Urinary bladder (tissue), 4 donors: Measurements from ENCODE around the gene ANKLE2. TPM values are rescaled to one million over a fixed set of nuclear protein-coding genes. Genes with fewer than 3 reads are reported as not detected.
"Not testable (repeated sequence)": the region's sequence is repeated elsewhere in the genome, so short reads cannot be mapped to it uniquely, and the experiment has no call there.

Experiments
- DNase-seq: peaks from one replicate; pipeline ENCODE4 v3.0.0-alpha.2; 2015; ENCODE audit errors: extremely low spot score
- H3K27ac ChIP-seq: one replicate; pipeline ENCODE4 v1.5.1; 2013; ENCODE audit warnings: low read depth, mild to moderate bottlenecking, moderate library complexity
- H3K36me3 ChIP-seq: one replicate; pipeline ENCODE4 v1.6.1; 2013; ENCODE audit warnings: mild to moderate bottlenecking, moderate library complexity; ENCODE audit not compliant: insufficient read depth
- H3K4me1 ChIP-seq: one replicate; pipeline ENCODE4 v1.6.1; 2013; ENCODE audit warnings: mild to moderate bottlenecking, moderate library complexity; ENCODE audit not compliant: insufficient read depth
- H3K4me3 ChIP-seq: one replicate; pipeline ENCODE4 v1.5.1; 2013; ENCODE audit warnings: low read depth, low read length
- WGBS: extraction: QIAGEN DNeasy Blood & Tissue Kit; methylation state at CpG from one replicate; pipeline ENCODE4 v1.1.7; 2013; 5-methylcytosine and 5-hydroxymethylcytosine counted together
- polyA plus RNA-seq: library from polyadenylated mRNA; stranded (reverse); fragments of 200-250 nt; gene quantifications from one replicate; pipeline ENCODE4 v1.2.3, GENCODE V29; 2013
- total RNA-seq: library from RNA; depleted of rRNA; stranded (reverse); fragments of >200 nt; gene quantifications from one replicate; pipeline ENCODE4 v1.2.3, GENCODE V29; 2014
- donor health status: healthy with polysubstance abuse.
- donor health status: healthy.

ANKLE2 gene
- total RNA-seq (40.8 TPM), polyA plus RNA-seq (25.6 TPM)

- under 1% methylated on average over 97 of the region's 97 CpGs for WGBS
- DNase-seq, result no peak
Observed at GRCh38 chr12:132761032-132761920, at the start of gene ANKLE2. TSS of gene ANKLE2 (minus strand) at chr12:132761832. CDS start at chr12:132761798, 34 bp downstream.

GRCh38 chr12:132809391-132809790 lies 47.8 kb upstream of the ANKLE2 start:
- H3K4me1 ChIP-seq, DNase-seq, H3K27ac ChIP-seq, H3K4me3 ChIP-seq, H3K36me3 ChIP-seq: not testable (repeated sequence)
- 74% methylated on average over 13 of the region's 13 CpGs for WGBS

More at GRCh38 chr12:132761032-132761920, at the start of gene ANKLE2:
- peak within 1 kb of the TSS; percentile 99 for H3K4me3 ChIP-seq
- no peaks in the 10 kb centered on the region for H3K36me3 ChIP-seq
- peak within 1 kb of the TSS; percentile 95 for H3K27ac ChIP-seq
- peaks cover 3% of the 10 kb centered on the region for H3K4me1 ChIP-seq

GRCh38 chr12:132807295-132808092 lies 45.9 kb upstream of the ANKLE2 start:
- H3K4me3 ChIP-seq, result no peak overlapping the region
- no peak for DNase-seq
- 82% methylated on average over 25 of the region's 25 CpGs for WGBS
- no peak overlapping the region for H3K27ac ChIP-seq
- peaks cover 6% of the 10 kb centered on the region for H3K36me3 ChIP-seq
- H3K4me1 ChIP-seq, result no peaks in the 10 kb centered on the region

- Histone ChIP-seq H3K27ac (no peak overlapping the region), H3K4me3 (no peak overlapping the region), H3K4me1 (no peaks in the 10 kb centered on the region), H3K36me3 (peaks cover 6% of the 10 kb centered on the region)
- WGBS, result 93% methylated on average over 18 of the region's 18 CpGs
- DNase-seq, result no peak
Observed at GRCh38 chr12:132806857-132807256, 45.2 kb upstream of the ANKLE2 start.

GRCh38 chr12:132804426-132804861 lies 42.8 kb upstream of the ANKLE2 start:
- Histone ChIP-seq H3K4me3 (no peak overlapping the region), H3K4me1 (no peaks in the 10 kb centered on the region), H3K27ac (no peak overlapping the region), H3K36me3 (peaks cover 7% of the 10 kb centered on the region)
- WGBS, result 74% methylated on average over 16 of the region's 16 CpGs
- no peak for DNase-seq

GRCh38 chr12:132803888-132804287 lies 42.3 kb upstream of the ANKLE2 start:
- Histone ChIP-seq H3K36me3 (peaks cover 7% of the 10 kb centered on the region), H3K4me3 (no peak overlapping the region), H3K4me1 (no peaks in the 10 kb centered on the region), H3K27ac (no peak overlapping the region)
- 78% methylated on average over 15 of the region's 15 CpGs for WGBS
- DNase-seq, result no peak

GRCh38 chr12:132803125-132803524 lies 41.5 kb upstream of the ANKLE2 start:
- no peaks in the 10 kb centered on the region for H3K4me1 ChIP-seq
- no peak overlapping the region for H3K4me3 ChIP-seq
- no peak overlapping the region for H3K27ac ChIP-seq
- DNase-seq, result no peak
- WGBS, result 96% methylated on average over 14 of the region's 14 CpGs
- H3K36me3 ChIP-seq, result peaks cover 5% of the 10 kb centered on the region

GRCh38 chr12:132801741-132802140 lies 40.1 kb upstream of the ANKLE2 start:
- Histone ChIP-seq H3K4me1 (no peaks in the 10 kb centered on the region), H3K4me3 (no peak overlapping the region), H3K27ac (no peak overlapping the region), H3K36me3 (peaks cover 5% of the 10 kb centered on the region)
- WGBS, result 93% methylated on average over 28 of the region's 28 CpGs
- no peak for DNase-seq

- H3K4me1 ChIP-seq, result no peaks in the 10 kb centered on the region
- no peak overlapping the region for H3K27ac ChIP-seq
- H3K36me3 ChIP-seq, result peaks cover 6% of the 10 kb centered on the region
- 91% methylated on average over 15 of the region's 15 CpGs for WGBS
- H3K4me3 ChIP-seq, result no peak overlapping the region
- no peak for DNase-seq
Observed at GRCh38 chr12:132798836-132799235, 37.2 kb upstream of the ANKLE2 start.

- Histone ChIP-seq H3K4me1 (no peaks in the 10 kb centered on the region), H3K27ac (no peak overlapping the region), H3K4me3 (no peak overlapping the region), H3K36me3 (peaks cover 6% of the 10 kb centered on the region)
- DNase-seq, result no peak
- 94% methylated on average over 24 of the region's 24 CpGs for WGBS
Observed at GRCh38 chr12:132797820-132798570, 36.4 kb upstream of the ANKLE2 start.

- H3K4me3 ChIP-seq, result no peak overlapping the region
- H3K27ac ChIP-seq, result no peak overlapping the region
- no peaks in the 10 kb centered on the region for H3K4me1 ChIP-seq
- no peak for DNase-seq
- peaks cover 7% of the 10 kb centered on the region for H3K36me3 ChIP-seq
- WGBS, result 94% methylated on average over 14 of the region's 14 CpGs
Observed at GRCh38 chr12:132795847-132796246, 34.2 kb upstream of the ANKLE2 start.

GRCh38 chr12:132791940-132792339 lies 30.3 kb upstream of the ANKLE2 start:
- H3K4me3 ChIP-seq, H3K27ac ChIP-seq, H3K36me3 ChIP-seq, DNase-seq, H3K4me1 ChIP-seq: not testable (repeated sequence)
- 95% methylated on average over 2 of the region's 2 CpGs for WGBS

- H3K36me3 ChIP-seq, result peaks cover 7% of the 10 kb centered on the region
- DNase-seq, result no peak
- WGBS, result 95% methylated on average over 21 of the region's 21 CpGs
- H3K4me1 ChIP-seq, result no peaks in the 10 kb centered on the region
- no peak overlapping the region for H3K27ac ChIP-seq
- no peak overlapping the region for H3K4me3 ChIP-seq
Observed at GRCh38 chr12:132789099-132789471, 27.5 kb upstream of the ANKLE2 start.
